ENCODE measurements around the gene PET100.

The PET100 gene

DNA sequence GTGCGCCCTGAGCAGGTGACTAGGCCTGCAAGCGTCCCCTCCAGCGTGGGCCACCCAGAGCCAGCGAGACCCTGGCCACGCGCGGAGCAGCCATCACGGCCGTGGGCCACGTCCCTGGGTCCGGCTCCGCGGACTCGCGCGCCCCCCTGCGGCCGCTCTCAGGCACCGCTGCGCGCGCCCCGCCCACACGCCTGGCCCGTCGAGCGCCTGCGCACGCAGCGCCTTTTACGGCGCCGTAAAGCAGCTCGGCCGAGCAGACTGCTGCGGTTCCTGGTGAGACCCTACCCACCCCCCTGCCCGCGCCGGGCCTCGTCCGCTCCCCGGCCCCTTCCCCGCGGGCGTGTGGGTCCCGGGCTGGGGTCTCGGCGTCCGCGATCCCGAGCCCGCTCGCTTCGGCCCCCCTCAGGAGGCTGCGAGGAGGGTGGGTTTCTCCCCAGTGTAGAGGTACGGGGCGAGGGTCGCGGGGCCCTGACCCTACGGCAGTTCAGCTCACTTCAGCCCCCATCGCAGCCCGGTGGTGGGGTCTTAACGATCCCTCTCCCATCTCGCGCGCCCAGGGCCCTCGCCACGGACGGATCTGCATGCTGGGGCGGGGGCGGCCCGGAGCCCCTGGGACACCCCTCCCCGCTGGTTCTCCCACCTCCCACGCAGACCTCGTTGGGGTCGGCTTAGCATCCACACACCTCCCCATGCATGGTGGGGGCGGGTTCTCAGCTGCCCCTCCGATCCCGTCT is 51.2 kb downstream of the PET100 start, which contains the start of gene TRAPPC5:
Gene TRAPPC5 (plus strand): TSS at position 228 of the 734 bp plus-strand sequence. CDS start 1,421 bp downstream, outside the sequence.
- peak; percentile 87 for DNase-seq
